GM18858 (cell line): Measurements from ENCODE around the gene ARHGAP22.

Experiments
- ATAC-seq: cut with Tn5 transposase; IDR thresholded peaks from one replicate; pipeline ENCODE4 v1.9.1; 2021; ENCODE audit not compliant: unreplicated experiment

The ARHGAP22 gene

GRCh38 chr10:48607356-48608278, 2.7 kb upstream of the ARHGAP22 start:
- ATAC-seq, result no peak

GRCh38 chr10:48606530-48607355, 1.9 kb upstream of the ARHGAP22 start:
- no peak for ATAC-seq

GRCh38 chr10:48605786-48606529, 1.1 kb upstream of the ARHGAP22 start:
- no peak for ATAC-seq

GRCh38 chr10:48604039-48604990, 558 bp downstream of the ARHGAP22 start:
- no peak for ATAC-seq

- ATAC-seq, result no peak
Measured at GRCh38 chr10:48603421-48604038, 1.3 kb downstream of the ARHGAP22 start.

- no peak for ATAC-seq
Measured at GRCh38 chr10:48602401-48603135, 2.3 kb downstream of the ARHGAP22 start.

GRCh38 chr10:48601789-48602188, 3.1 kb downstream of the ARHGAP22 start:
- no peak for ATAC-seq

- ATAC-seq, result no peak
Measured at GRCh38 chr10:48600645-48601505, 4.0 kb downstream of the ARHGAP22 start.

GRCh38 chr10:48599830-48600134, 5.1 kb downstream of the ARHGAP22 start:
- no peak for ATAC-seq

GRCh38 chr10:48598936-48599829, 5.7 kb downstream of the ARHGAP22 start:
- no peak for ATAC-seq

GRCh38 chr10:48598243-48598935, 6.5 kb downstream of the ARHGAP22 start:
- ATAC-seq, result no peak

- no peak for ATAC-seq
Measured at GRCh38 chr10:48595539-48595932, 9.3 kb downstream of the ARHGAP22 start.

GRCh38 chr10:48594803-48595538, 9.9 kb downstream of the ARHGAP22 start:
- ATAC-seq, result no peak

GRCh38 chr10:48594371-48594770, 10.5 kb downstream of the ARHGAP22 start:
- no peak for ATAC-seq

GRCh38 chr10:48592346-48592745, 12.5 kb downstream of the ARHGAP22 start:
- no peak for ATAC-seq

GRCh38 chr10:48590945-48591344, 13.9 kb downstream of the ARHGAP22 start:
- ATAC-seq, result no peak
